HG02571 (cell line): ENCODE measurements around the gene GIPR.
A peak's percentile ranks its signal among the peaks of the same experiment; 100 is the strongest.

Experiments used
- ATAC-seq: cut with Tn5 transposase; IDR thresholded peaks from one replicate; pipeline ENCODE4 v1.9.1; 2021; ENCODE audit warnings: mild to moderate bottlenecking, moderate library complexity; ENCODE audit not compliant: unreplicated experiment

The GIPR gene

GRCh38 chr19:45730368-45731288 is 62.6 kb downstream of the GIPR start, which contains the start of gene FBXO46:
Gene FBXO46 (minus strand): TSS chr19:45730896. CDS start chr19:45713495, 17,401 bp downstream.
- peak; percentile 89 for ATAC-seq
